22Rv1 (cell line): Measurements from ENCODE around the gene LPCAT2.

Experiments
- ZFX ChIP-seq: fragments of 450-650 bp; IDR thresholded peaks from 2 replicates; pipeline ENCODE4 v1.6.1; 2017; ENCODE audit warnings: antibody characterized with exemption, borderline replicate concordance
- TF ChIP-seq, protein P1 (sequence below): fragments of 450-650 bp; IDR thresholded peaks from 2 replicates; pipeline ENCODE4 v1.5.1; 2017; ENCODE audit warnings: mild to moderate bottlenecking

DNA sequence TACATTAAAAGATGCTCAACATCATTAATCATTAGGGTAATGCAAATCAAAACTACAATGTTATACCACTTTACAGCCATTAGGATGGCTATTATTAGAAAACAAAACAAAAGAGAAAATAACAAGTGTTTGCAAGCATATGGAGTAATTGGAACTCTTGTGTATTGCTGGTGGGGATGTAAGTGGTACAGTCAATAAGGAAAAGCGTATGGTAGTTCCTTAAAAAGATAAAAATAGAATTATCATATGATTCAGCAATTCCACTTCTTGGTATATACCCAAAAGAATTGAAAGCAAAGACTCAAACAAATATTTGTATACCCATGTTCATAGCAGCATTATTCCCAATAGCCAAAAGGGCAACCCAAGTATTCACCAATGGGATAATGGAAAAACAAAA lies 56.2 kb downstream of the LPCAT2 start:
- TF ChIP-seq, protein P1, sequence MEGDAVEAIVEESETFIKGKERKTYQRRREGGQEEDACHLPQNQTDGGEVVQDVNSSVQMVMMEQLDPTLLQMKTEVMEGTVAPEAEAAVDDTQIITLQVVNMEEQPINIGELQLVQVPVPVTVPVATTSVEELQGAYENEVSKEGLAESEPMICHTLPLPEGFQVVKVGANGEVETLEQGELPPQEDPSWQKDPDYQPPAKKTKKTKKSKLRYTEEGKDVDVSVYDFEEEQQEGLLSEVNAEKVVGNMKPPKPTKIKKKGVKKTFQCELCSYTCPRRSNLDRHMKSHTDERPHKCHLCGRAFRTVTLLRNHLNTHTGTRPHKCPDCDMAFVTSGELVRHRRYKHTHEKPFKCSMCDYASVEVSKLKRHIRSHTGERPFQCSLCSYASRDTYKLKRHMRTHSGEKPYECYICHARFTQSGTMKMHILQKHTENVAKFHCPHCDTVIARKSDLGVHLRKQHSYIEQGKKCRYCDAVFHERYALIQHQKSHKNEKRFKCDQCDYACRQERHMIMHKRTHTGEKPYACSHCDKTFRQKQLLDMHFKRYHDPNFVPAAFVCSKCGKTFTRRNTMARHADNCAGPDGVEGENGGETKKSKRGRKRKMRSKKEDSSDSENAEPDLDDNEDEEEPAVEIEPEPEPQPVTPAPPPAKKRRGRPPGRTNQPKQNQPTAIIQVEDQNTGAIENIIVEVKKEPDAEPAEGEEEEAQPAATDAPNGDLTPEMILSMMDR: no peak
- TF ChIP-seq ZFX: no peak
